Neural cell (in vitro differentiated cells): ENCODE data around the gene SPECC1.

Source experiments
- CTCF ChIP-seq: fragments of 450-650 bp; IDR thresholded peaks from 2 replicates; pipeline ENCODE4 v1.5.1; 2014; ENCODE audit warnings: antibody characterized with exemption, mild to moderate bottlenecking, moderate library complexity; ENCODE audit not compliant: poor library complexity, severe bottlenecking
- EP300 ChIP-seq: fragments of 450-650 bp; conservative IDR thresholded peaks from 2 replicates; pipeline ENCODE4 v1.6.1; 2014; ENCODE audit warnings: antibody characterized with exemption, mild to moderate bottlenecking, moderate library complexity; ENCODE audit not compliant: poor library complexity, severe bottlenecking
- EZH2 ChIP-seq: fragments of 200-600, 300-800 bp; shearing (Covaris generic), sonication (generic); IDR thresholded peaks from 2 replicates; pipeline ENCODE4 v1.6.1; 2014; ENCODE audit warnings: antibody characterized with exemption, low read length, borderline replicate concordance, mild to moderate bottlenecking; ENCODE audit not compliant: insufficient read depth, poor library complexity, severe bottlenecking
- SMC3 ChIP-seq: fragments of 450-650 bp; conservative IDR thresholded peaks from 2 replicates; pipeline ENCODE4 v1.6.1; 2014; ENCODE audit warnings: antibody characterized with exemption, mild to moderate bottlenecking, moderate library complexity; ENCODE audit not compliant: poor library complexity

DNA sequence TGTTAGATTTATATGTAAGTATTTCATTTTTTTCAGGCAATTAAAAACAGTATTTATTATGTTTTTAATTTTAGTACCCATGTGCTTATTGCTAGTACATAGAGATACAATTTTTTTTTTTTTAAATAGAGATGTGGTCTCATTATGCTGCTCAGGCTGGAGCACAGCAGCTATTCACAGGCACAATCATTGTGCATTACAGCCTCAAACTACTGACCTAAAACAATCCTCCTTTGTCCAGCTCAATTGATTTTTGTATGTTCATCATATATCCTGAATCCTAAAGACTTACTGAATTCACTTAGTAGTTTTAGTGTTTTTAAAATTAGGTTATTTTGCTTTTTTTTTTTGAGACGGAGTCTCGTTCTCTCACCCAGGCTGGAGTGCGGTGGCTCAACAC is 26.3 kb downstream of the SPECC1 start:
- TF ChIP-seq EZH2 (no peak), CTCF (no peak), SMC3 (no peak), EP300 (no peak)
